ENCODE data around the gene MRPS5. TPM values are rescaled to one million over a fixed set of nuclear protein-coding genes. Genes with fewer than 3 reads are reported as not detected.

Gene MRPS5
- total RNA-seq, 2 experiments from 2014 or later: 90.4 to 96.0 TPM

- no peak for DNase-seq
- Mint-ChIP-seq H3K27me3 (ENCODE audit: low read depth) (no peaks in the 10 kb centered on the region), H3K4me1 (ENCODE audit: low read depth) (peaks cover 21% of the 10 kb centered on the region), H3K36me3 (ENCODE audit: low read depth) (peaks cover 18% of the 10 kb centered on the region), H3K27ac (no peak overlapping the region), H3K4me3 (no peak overlapping the region), H3K9me3 (no peaks in the 10 kb centered on the region)
- intact Hi-C loops (cut with micrococcal nuclease): no loop called here
- CTCF ChIA-PET: interaction anchor here (10.5 to 13.5 kb wide), 3 partner anchors 24 to 59 kb away, joined by 152 to 416 read pairs (median 241); partner anchors contain the start of genes MAL and MRPS5
Measured at GRCh38 chr2:95082477-95082876, 39.1 kb downstream of the MRPS5 start.

- Mint-ChIP-seq H3K27me3 (ENCODE audit: low read depth) (no peaks in the 10 kb centered on the region), H3K4me3 (no peak overlapping the region), H3K4me1 (ENCODE audit: low read depth) (peaks cover 50% of the 10 kb centered on the region)
Measured at GRCh38 chr2:95079199-95079683, 42.4 kb downstream of the MRPS5 start.

GRCh38 chr2:95077861-95078603 is 43.6 kb downstream of the MRPS5 start:
- no peaks in the 10 kb centered on the region for H3K9me3 Mint-ChIP-seq
- H3K4me1 Mint-ChIP-seq (ENCODE audit: low read depth): peaks cover 60% of the 10 kb centered on the region

More at GRCh38 chr2:95079199-95079683, 42.4 kb downstream of the MRPS5 start:
- H3K36me3 Mint-ChIP-seq (ENCODE audit: low read depth): no peaks in the 10 kb centered on the region
- CTCF ChIA-PET: interaction anchor here (0.7 to 13.5 kb wide), 22 partner anchors 10 to 122 kb away, joined by 3 to 416 read pairs (median 7); partner anchors contain the start of genes MAL, MRPS5 and ZNF2
- H3K9me3 Mint-ChIP-seq: no peaks in the 10 kb centered on the region
- intact Hi-C loops (cut with micrococcal nuclease): loop anchor here (5.0 kb wide), 1 partner anchor 207 kb away; the partner anchor contains the start of gene TEKT4
- H3K27ac Mint-ChIP-seq: peak overlapping the region; percentile 24
- DNase-seq: peak; percentile 51

GRCh38 chr2:95077530-95077825 is 44.1 kb downstream of the MRPS5 start:
- Mint-ChIP-seq H3K27me3 (ENCODE audit: low read depth) (no peaks in the 10 kb centered on the region), H3K4me1 (ENCODE audit: low read depth) (peaks cover 61% of the 10 kb centered on the region), H3K4me3 (peak overlapping the region; percentile 73), H3K9me3 (no peaks in the 10 kb centered on the region), H3K36me3 (ENCODE audit: low read depth) (no peaks in the 10 kb centered on the region), H3K27ac (peak overlapping the region; percentile 61)
- intact Hi-C loops (cut with micrococcal nuclease): loop anchor here (5.0 kb wide), 1 partner anchor 205 kb away; the partner anchor contains the start of gene TEKT4
- DNase-seq: peak; percentile 42
- CTCF ChIA-PET: interaction anchor here (0.8 to 13.5 kb wide), 9 partner anchors 15 to 90 kb away, joined by 3 to 416 read pairs (median 24); partner anchors contain the start of genes MAL and MRPS5

More at GRCh38 chr2:95077861-95078603, 43.6 kb downstream of the MRPS5 start:
- Mint-ChIP-seq H3K36me3 (ENCODE audit: low read depth) (no peaks in the 10 kb centered on the region), H3K27me3 (ENCODE audit: low read depth) (no peaks in the 10 kb centered on the region), H3K4me3 (no peak overlapping the region), H3K27ac (no peak overlapping the region)
- no peak for DNase-seq
- CTCF ChIA-PET: interaction anchor here (0.9 to 13.5 kb wide), 17 partner anchors 10 to 121 kb away, joined by 3 to 416 read pairs (median 7); partner anchors contain the start of genes MAL and MRPS5
- intact Hi-C loops (cut with micrococcal nuclease): loop anchor here (5.0 kb wide), 1 partner anchor 206 kb away; the partner anchor contains the start of gene TEKT4

GRCh38 chr2:95076705-95077529 is 44.7 kb downstream of the MRPS5 start:
- intact Hi-C loops (cut with micrococcal nuclease): loop anchor here (1.0 to 5.0 kb wide), 4 partner anchors 38 to 205 kb away; partner anchors contain the start of genes TEKT4, ZNF2 and ZNF892
- Mint-ChIP-seq H3K4me3 (peak overlapping the region; percentile 73), H3K27me3 (ENCODE audit: low read depth) (no peaks in the 10 kb centered on the region), H3K4me1 (ENCODE audit: low read depth) (peaks cover 61% of the 10 kb centered on the region), H3K9me3 (no peaks in the 10 kb centered on the region), H3K27ac (peak overlapping the region; percentile 82), H3K36me3 (ENCODE audit: low read depth) (no peaks in the 10 kb centered on the region)
- DNase-seq: peak; percentile 96
- CTCF ChIA-PET: interaction anchor here (0.6 to 13.5 kb wide), 18 partner anchors 9 to 199 kb away, joined by 3 to 416 read pairs (median 5); partner anchors contain the start of genes MAL, MRPS5 and ZNF2

GRCh38 chr2:95075440-95076132 is 46.0 kb downstream of the MRPS5 start:
- Mint-ChIP-seq H3K9me3 (no peaks in the 10 kb centered on the region), H3K27ac (peak overlapping the region; percentile 82), H3K27me3 (ENCODE audit: low read depth) (no peaks in the 10 kb centered on the region), H3K36me3 (ENCODE audit: low read depth) (no peaks in the 10 kb centered on the region), H3K4me1 (ENCODE audit: low read depth) (peaks cover 61% of the 10 kb centered on the region), H3K4me3 (peak overlapping the region; percentile 73)
- CTCF ChIA-PET: interaction anchor here (1.1 to 13.5 kb wide), 9 partner anchors 15 to 130 kb away, joined by 3 to 416 read pairs (median 12); partner anchors contain the start of genes MAL, MRPS5 and ZNF2
- DNase-seq: peak; percentile 50
- intact Hi-C loops (cut with micrococcal nuclease): loop anchor here (1.0 to 5.0 kb wide), 4 partner anchors 40 to 203 kb away; partner anchors contain the start of genes TEKT4, ZNF2 and ZNF892

- Mint-ChIP-seq H3K27ac (peak overlapping the region; percentile 82), H3K4me3 (peak overlapping the region; percentile 73), H3K4me1 (ENCODE audit: low read depth) (peaks cover 59% of the 10 kb centered on the region), H3K9me3 (no peaks in the 10 kb centered on the region), H3K36me3 (ENCODE audit: low read depth) (no peaks in the 10 kb centered on the region), H3K27me3 (ENCODE audit: low read depth) (no peaks in the 10 kb centered on the region)
- peak; percentile 84 for DNase-seq
- intact Hi-C loops (cut with micrococcal nuclease): loop anchor here (1.0 to 5.0 kb wide), 3 partner anchors 13 to 203 kb away; partner anchors contain the start of gene TEKT4
- CTCF ChIA-PET: interaction anchor here (0.5 to 13.5 kb wide), 8 partner anchors 16 to 131 kb away, joined by 3 to 416 read pairs (median 12); partner anchors contain the start of genes MAL and MRPS5
Measured at GRCh38 chr2:95074663-95075439, 46.8 kb downstream of the MRPS5 start.

GRCh38 chr2:95073856-95074662 is 47.5 kb downstream of the MRPS5 start:
- DNase-seq: no peak
- intact Hi-C loops (cut with micrococcal nuclease): loop anchor here (1.0 kb wide), 2 partner anchors 12 to 31 kb away; no protein-coding TSS in a partner anchor
- H3K4me1 Mint-ChIP-seq (ENCODE audit: low read depth): peaks cover 53% of the 10 kb centered on the region
- H3K4me3 Mint-ChIP-seq: peak overlapping the region; percentile 73
- no peaks in the 10 kb centered on the region for H3K9me3 Mint-ChIP-seq
- H3K27me3 Mint-ChIP-seq (ENCODE audit: low read depth): no peaks in the 10 kb centered on the region
- peak overlapping the region; percentile 82 for H3K27ac Mint-ChIP-seq
- no peaks in the 10 kb centered on the region for H3K36me3 Mint-ChIP-seq (ENCODE audit: low read depth)
- CTCF ChIA-PET: interaction anchor here (0.6 to 13.5 kb wide), 7 partner anchors 16 to 63 kb away, joined by 3 to 416 read pairs (median 6); partner anchors contain the start of genes MAL and MRPS5

GRCh38 chr2:95072424-95072823 is 49.2 kb downstream of the MRPS5 start:
- no peak for DNase-seq
- Mint-ChIP-seq H3K9me3 (no peaks in the 10 kb centered on the region), H3K36me3 (ENCODE audit: low read depth) (no peaks in the 10 kb centered on the region), H3K27me3 (ENCODE audit: low read depth) (no peaks in the 10 kb centered on the region), H3K4me1 (ENCODE audit: low read depth) (peaks cover 39% of the 10 kb centered on the region), H3K27ac (peak overlapping the region; percentile 71), H3K4me3 (no peak overlapping the region)
- intact Hi-C loops (cut with micrococcal nuclease): no loop called here
- CTCF ChIA-PET: interaction anchor here (0.6 to 13.5 kb wide), 5 partner anchors 14 to 57 kb away, joined by 3 to 416 read pairs (median 152); partner anchors contain the start of genes MAL and MRPS5

- intact Hi-C loops (cut with micrococcal nuclease): no loop called here
- Mint-ChIP-seq H3K4me1 (ENCODE audit: low read depth) (peaks cover 36% of the 10 kb centered on the region), H3K27me3 (ENCODE audit: low read depth) (no peaks in the 10 kb centered on the region), H3K4me3 (no peak overlapping the region), H3K27ac (no peak overlapping the region), H3K36me3 (ENCODE audit: low read depth) (no peaks in the 10 kb centered on the region), H3K9me3 (no peaks in the 10 kb centered on the region)
- DNase-seq: no peak
- CTCF ChIA-PET: interaction anchor here (1.0 kb wide), 2 partner anchors 48 to 49 kb away, joined by 3 to 4 read pairs; no protein-coding TSS in a partner anchor
Measured at GRCh38 chr2:95071856-95072255, 49.8 kb downstream of the MRPS5 start.
